ENCODE results near the gene PPP4R3A. TPM values are rescaled to one million over a fixed set of nuclear protein-coding genes. Genes with fewer than 3 reads are reported as not detected.

The PPP4R3A gene
- total and polyA plus RNA-seq, 4 donors = 43.8 to 135 (median 61.4) TPM

- Histone ChIP-seq H3K4me1 (ENCODE audit: control insufficient read depth in 5 of 5, insufficient read depth in 5 of 5, low read length in 5 of 5) (peaks cover 0 to 27% (median 6%) of the 10 kb centered on the region in 5 donors), H3K27ac (ENCODE audit: low read depth in 1 of 2, low read length in 1 of 2) (peak overlapping the region in 1 of 2 donors; percentile 44), H3K9me3 (ENCODE audit: control insufficient read depth in 4 of 4, insufficient read depth in 3 of 4, low read length in 3 of 4) (no peaks in the 10 kb centered on the region), H3K9ac (ENCODE audit: insufficient read depth in 1 of 2, low read length in 2 of 2) (peak overlapping the region in 1 of 2 donors; percentile 26), H3K36me3 (ENCODE audit: control insufficient read depth in 4 of 4, insufficient read depth in 4 of 4, low read length in 4 of 4) (no peaks in the 10 kb centered on the region), H3K4me3 (no peak overlapping the region), H3K27me3 (ENCODE audit: control insufficient read depth in 3 of 3, insufficient read depth in 3 of 3, low read length in 2 of 3) (peaks cover 0 to 8% (median 2%) of the 10 kb centered on the region in 3 donors)
- DNase-seq = peak; percentile 57 to 79 (median 75)
- no peak for ATAC-seq (ENCODE audit: insufficient read depth, low FRiP score)
- WGBS, 2 donors = 77 to 84% methylated on average over 11 of the region's 11 CpGs
- TF ChIP-seq, protein P1, sequence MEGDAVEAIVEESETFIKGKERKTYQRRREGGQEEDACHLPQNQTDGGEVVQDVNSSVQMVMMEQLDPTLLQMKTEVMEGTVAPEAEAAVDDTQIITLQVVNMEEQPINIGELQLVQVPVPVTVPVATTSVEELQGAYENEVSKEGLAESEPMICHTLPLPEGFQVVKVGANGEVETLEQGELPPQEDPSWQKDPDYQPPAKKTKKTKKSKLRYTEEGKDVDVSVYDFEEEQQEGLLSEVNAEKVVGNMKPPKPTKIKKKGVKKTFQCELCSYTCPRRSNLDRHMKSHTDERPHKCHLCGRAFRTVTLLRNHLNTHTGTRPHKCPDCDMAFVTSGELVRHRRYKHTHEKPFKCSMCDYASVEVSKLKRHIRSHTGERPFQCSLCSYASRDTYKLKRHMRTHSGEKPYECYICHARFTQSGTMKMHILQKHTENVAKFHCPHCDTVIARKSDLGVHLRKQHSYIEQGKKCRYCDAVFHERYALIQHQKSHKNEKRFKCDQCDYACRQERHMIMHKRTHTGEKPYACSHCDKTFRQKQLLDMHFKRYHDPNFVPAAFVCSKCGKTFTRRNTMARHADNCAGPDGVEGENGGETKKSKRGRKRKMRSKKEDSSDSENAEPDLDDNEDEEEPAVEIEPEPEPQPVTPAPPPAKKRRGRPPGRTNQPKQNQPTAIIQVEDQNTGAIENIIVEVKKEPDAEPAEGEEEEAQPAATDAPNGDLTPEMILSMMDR (IDR thresholded peaks at IDR 0.05; ENCODE audit: control extremely low read depth, extremely low read depth) = no peak
Measured at GRCh38 chr14:91413547-91414474, 96.3 kb downstream of the PPP4R3A start.

- ATAC-seq (ENCODE audit: insufficient read depth, low FRiP score) (no peak), DNase-seq (no peak)
- no peaks in the 10 kb centered on the region for H3K9me3 ChIP-seq (ENCODE audit: control insufficient read depth in 4 of 4, insufficient read depth in 3 of 4, low read length in 3 of 4)
- 62 to 65% methylated on average over 5 of the region's 5 CpGs for whole genome bisulfite sequencing, 2 donors
- no peak overlapping the region for H3K9ac ChIP-seq (ENCODE audit: insufficient read depth in 1 of 2, low read length in 2 of 2)
- peaks cover 0 to 19% (median under 1%) of the 10 kb centered on the region in 5 donors for H3K4me1 ChIP-seq (ENCODE audit: control insufficient read depth in 5 of 5, insufficient read depth in 5 of 5, low read length in 5 of 5)
- H3K4me3 ChIP-seq = no peak overlapping the region
- peaks cover 0 to 8% (median 2%) of the 10 kb centered on the region in 3 donors for H3K27me3 ChIP-seq (ENCODE audit: control insufficient read depth in 3 of 3, insufficient read depth in 3 of 3, low read length in 2 of 3)
- peaks cover 0 to 7% (median 0%) of the 10 kb centered on the region in 4 donors for H3K36me3 ChIP-seq (ENCODE audit: control insufficient read depth in 4 of 4, insufficient read depth in 4 of 4, low read length in 4 of 4)
- H3K27ac ChIP-seq (ENCODE audit: low read depth in 1 of 2, low read length in 1 of 2) = no peak overlapping the region
- TF ChIP-seq, protein P1 (IDR thresholded peaks at IDR 0.05; ENCODE audit: control extremely low read depth, extremely low read depth) = no peak
Measured at GRCh38 chr14:91412939-91413338, 97.2 kb downstream of the PPP4R3A start.

GRCh38 chr14:91410771-91411536, 99.2 kb downstream of the PPP4R3A start:
- Histone ChIP-seq H3K9me3 (ENCODE audit: control insufficient read depth in 4 of 4, insufficient read depth in 3 of 4, low read length in 3 of 4) (no peaks in the 10 kb centered on the region), H3K27me3 (ENCODE audit: control insufficient read depth in 3 of 3, insufficient read depth in 3 of 3, low read length in 2 of 3) (peaks cover 0 to 2% (median 0%) of the 10 kb centered on the region in 3 donors), H3K36me3 (ENCODE audit: control insufficient read depth in 4 of 4, insufficient read depth in 4 of 4, low read length in 4 of 4) (peaks cover 0 to 14% (median 0%) of the 10 kb centered on the region in 4 donors), H3K27ac (ENCODE audit: low read depth in 1 of 2, low read length in 1 of 2) (no peak overlapping the region), H3K4me1 (ENCODE audit: control insufficient read depth in 5 of 5, insufficient read depth in 5 of 5, low read length in 5 of 5) (peaks cover 0 to 10% (median 6%) of the 10 kb centered on the region in 5 donors), H3K9ac (ENCODE audit: insufficient read depth in 1 of 2, low read length in 2 of 2) (no peak overlapping the region), H3K4me3 (no peak overlapping the region)
- no peak for DNase-seq
- no peak for ATAC-seq (ENCODE audit: insufficient read depth, low FRiP score)
- 72 to 73% methylated on average over 12 of the region's 12 CpGs for WGBS, 2 donors
- TF ChIP-seq, protein P1 (IDR thresholded peaks at IDR 0.05; ENCODE audit: control extremely low read depth, extremely low read depth) = no peak

Measured in lung (tissue), 12 donors.